ENCODE results near the gene ANTXR1. TPM values are rescaled to one million over a fixed set of nuclear protein-coding genes. Genes with fewer than 3 reads are reported as not detected.

The ANTXR1 gene
- total RNA-seq, 1 donor from 2014 or later: 81.2 TPM

DNA sequence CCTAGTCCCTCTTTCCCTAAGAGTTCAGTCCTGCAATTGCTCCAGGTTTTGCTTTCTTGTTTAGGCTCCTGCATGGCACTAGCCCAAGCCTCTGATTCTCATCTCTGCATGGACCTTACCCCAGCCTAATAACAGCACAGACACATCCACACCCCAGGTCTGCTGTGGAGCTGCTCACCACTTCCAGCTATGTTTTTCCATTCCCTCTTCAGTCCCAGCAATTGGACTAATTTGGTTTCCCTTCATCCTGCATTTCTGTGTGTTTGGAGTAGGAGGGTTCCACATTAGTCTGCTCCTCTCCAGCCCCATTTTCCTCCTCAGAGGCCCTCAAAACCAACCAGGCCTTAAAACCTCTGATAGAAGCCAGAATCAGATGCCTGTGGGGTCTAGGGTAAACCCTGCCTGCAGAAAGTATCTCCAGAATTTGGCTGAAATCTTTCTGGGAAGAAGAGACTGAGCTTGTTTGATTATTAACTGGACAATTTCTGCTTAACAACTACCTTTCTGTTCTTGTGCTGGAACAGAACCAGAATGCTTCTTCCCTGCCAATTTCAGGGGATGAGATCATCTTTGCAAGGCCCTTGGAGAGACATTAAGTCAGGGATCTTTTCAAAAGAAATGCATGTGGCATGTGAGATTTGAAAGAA is 278.1 kb downstream of the ANTXR1 start:
- TF ChIP-seq, protein P1, sequence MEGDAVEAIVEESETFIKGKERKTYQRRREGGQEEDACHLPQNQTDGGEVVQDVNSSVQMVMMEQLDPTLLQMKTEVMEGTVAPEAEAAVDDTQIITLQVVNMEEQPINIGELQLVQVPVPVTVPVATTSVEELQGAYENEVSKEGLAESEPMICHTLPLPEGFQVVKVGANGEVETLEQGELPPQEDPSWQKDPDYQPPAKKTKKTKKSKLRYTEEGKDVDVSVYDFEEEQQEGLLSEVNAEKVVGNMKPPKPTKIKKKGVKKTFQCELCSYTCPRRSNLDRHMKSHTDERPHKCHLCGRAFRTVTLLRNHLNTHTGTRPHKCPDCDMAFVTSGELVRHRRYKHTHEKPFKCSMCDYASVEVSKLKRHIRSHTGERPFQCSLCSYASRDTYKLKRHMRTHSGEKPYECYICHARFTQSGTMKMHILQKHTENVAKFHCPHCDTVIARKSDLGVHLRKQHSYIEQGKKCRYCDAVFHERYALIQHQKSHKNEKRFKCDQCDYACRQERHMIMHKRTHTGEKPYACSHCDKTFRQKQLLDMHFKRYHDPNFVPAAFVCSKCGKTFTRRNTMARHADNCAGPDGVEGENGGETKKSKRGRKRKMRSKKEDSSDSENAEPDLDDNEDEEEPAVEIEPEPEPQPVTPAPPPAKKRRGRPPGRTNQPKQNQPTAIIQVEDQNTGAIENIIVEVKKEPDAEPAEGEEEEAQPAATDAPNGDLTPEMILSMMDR (IDR thresholded peaks at IDR 0.05): no peak
- Histone ChIP-seq H3K27me3 (no peaks in the 10 kb centered on the region), H3K36me3 (no peaks in the 10 kb centered on the region), H3K4me3 (no peak overlapping the region), H3K4me1 (no peaks in the 10 kb centered on the region), H3K27ac (no peak overlapping the region), H3K9me3 (no peaks in the 10 kb centered on the region)
- intact Hi-C loops (cut with DNase I): no loop called here
- DNase-seq: no peak
- ATAC-seq: no peak

DNA sequence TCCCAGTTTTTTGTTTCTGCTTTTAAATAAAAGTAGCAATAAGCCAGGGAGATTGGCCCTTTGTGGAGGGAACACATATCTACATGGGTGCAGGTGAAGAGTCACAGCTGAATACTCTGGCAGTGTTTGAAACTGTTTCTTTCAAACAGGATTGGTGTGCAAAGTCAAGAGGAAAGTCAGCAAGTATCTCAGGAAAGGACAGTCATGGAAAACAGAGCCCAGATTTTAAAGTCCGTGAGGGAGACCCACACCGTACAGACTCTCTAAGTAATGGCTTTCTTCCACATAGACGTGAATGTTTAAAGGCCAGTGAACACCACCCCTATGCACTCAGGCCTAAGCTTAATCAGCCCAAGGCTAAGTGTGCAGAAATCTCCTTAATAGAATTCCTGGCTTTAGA is 278.7 kb downstream of the ANTXR1 start:
- ATAC-seq (no peak), DNase-seq (no peak)
- no peaks in the 10 kb centered on the region for H3K36me3 ChIP-seq
- intact Hi-C loops (cut with DNase I): no loop called here
- no peaks in the 10 kb centered on the region for H3K4me1 ChIP-seq
- no peaks in the 10 kb centered on the region for H3K9me3 ChIP-seq
- TF ChIP-seq, protein P1 (IDR thresholded peaks at IDR 0.05): no peak
- no peaks in the 10 kb centered on the region for H3K27me3 ChIP-seq
- no peak overlapping the region for H3K4me3 ChIP-seq
- no peak overlapping the region for H3K27ac ChIP-seq

DNA sequence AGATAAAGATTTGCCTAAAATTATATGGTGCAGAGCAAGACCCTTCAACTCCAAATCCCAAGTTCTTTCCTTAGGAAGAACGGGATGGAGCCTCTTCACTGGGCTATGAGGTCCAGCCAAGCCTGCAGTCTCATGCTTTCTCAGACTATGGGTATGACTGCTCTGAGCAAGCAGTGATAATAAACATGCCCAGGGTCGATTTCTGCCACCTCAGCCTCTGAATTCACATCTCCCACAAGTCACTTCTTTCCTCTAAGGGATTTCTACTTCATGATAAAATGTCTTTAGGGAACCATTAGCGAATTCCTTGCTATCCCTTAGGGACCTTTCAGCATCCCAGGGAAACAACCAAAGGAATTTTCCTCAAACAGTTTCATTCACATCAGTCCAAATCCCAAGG is 279.3 kb downstream of the ANTXR1 start:
- H3K9me3 ChIP-seq: no peaks in the 10 kb centered on the region
- no peaks in the 10 kb centered on the region for H3K36me3 ChIP-seq
- no peak overlapping the region for H3K27ac ChIP-seq
- H3K27me3 ChIP-seq: no peaks in the 10 kb centered on the region
- TF ChIP-seq, protein P1 (IDR thresholded peaks at IDR 0.05): no peak
- no peak overlapping the region for H3K4me3 ChIP-seq
- intact Hi-C loops (cut with DNase I): no loop called here
- ATAC-seq (no peak), DNase-seq (no peak)
- no peaks in the 10 kb centered on the region for H3K4me1 ChIP-seq

DNA sequence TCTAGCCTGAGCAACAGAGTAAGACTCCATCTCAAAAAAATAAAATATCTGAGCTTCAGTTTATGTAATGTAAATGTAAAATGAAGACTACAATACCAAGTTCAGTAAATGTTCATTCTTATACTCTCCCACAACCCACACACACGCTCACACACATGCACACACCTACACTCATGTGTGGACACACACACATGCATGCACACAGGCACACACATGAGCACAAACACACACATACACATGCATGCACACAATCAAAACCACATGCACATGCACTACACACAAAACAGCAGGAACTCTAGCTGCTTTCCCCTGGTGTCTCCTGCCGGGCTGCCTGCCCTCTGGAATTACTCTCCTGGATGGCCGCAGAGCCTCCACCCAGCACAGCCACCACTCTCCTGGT is 283.4 kb downstream of the ANTXR1 start:
- TF ChIP-seq, protein P1 (IDR thresholded peaks at IDR 0.05): no peak
- Histone ChIP-seq H3K36me3 (no peaks in the 10 kb centered on the region), H3K4me1 (no peaks in the 10 kb centered on the region), H3K9me3 (no peaks in the 10 kb centered on the region), H3K27ac (no peak overlapping the region), H3K4me3 (no peak overlapping the region), H3K27me3 (no peaks in the 10 kb centered on the region)
- intact Hi-C loops (cut with DNase I): no loop called here
- ATAC-seq (no peak), DNase-seq (no peak)

DNA sequence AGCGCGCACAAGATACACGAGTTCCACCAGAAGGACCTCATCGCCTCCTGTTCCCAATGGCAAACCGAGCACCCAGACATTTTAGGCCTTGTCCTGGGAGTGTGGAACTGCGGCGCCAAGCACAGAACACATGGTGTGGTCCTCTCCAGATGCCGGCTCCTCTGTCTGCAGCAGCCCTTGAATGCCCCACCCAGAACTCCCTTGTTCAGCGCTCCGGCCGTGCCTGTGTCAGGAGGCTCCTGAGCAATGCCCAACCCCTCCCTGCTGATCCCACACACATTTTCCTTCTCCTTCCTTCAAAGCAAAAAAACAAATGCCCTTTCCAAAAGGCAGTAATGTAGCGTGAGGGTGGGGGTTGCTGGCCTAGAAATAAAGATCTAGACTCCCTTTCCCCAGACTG is 284.2 kb downstream of the ANTXR1 start:
- Histone ChIP-seq H3K36me3 (no peaks in the 10 kb centered on the region), H3K4me3 (no peak overlapping the region), H3K4me1 (no peaks in the 10 kb centered on the region), H3K27ac (no peak overlapping the region), H3K27me3 (no peaks in the 10 kb centered on the region), H3K9me3 (no peaks in the 10 kb centered on the region)
- intact Hi-C loops (cut with DNase I): no loop called here
- no peak for DNase-seq
- ATAC-seq: no peak
- TF ChIP-seq, protein P1 (IDR thresholded peaks at IDR 0.05): no peak

DNA sequence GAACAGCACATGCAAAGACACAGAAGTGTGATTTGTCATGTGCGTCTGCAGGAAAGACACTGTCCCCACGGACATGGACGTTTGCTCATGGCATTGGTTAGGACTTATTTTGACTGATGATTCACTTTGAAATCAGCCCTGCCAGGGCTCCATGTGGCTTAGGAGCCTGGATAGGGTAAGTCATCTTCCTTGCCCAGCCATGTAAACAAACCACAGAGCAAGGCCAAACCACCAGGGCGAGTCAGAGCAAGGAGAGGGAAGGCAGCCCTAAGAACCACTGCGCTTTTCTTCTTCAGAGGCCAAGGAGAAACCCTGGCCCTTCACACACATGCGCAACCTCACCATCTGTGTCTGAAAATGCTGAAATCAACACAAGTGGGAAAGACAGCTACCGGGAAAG is 285.3 kb downstream of the ANTXR1 start:
- no peaks in the 10 kb centered on the region for H3K9me3 ChIP-seq
- no peaks in the 10 kb centered on the region for H3K27me3 ChIP-seq
- no peaks in the 10 kb centered on the region for H3K4me1 ChIP-seq
- ATAC-seq: no peak
- no peak overlapping the region for H3K27ac ChIP-seq
- TF ChIP-seq, protein P1 (IDR thresholded peaks at IDR 0.05): no peak
- no peak for DNase-seq
- no peak overlapping the region for H3K4me3 ChIP-seq
- no peaks in the 10 kb centered on the region for H3K36me3 ChIP-seq
- intact Hi-C loops (cut with DNase I): no loop called here
